ENCODE measurements around the gene RPS2.
"Not testable (repeated sequence)": the region's sequence is repeated elsewhere in the genome, so short reads cannot be mapped to it uniquely, and the experiment has no call there.

Gene RPS2

DNA sequence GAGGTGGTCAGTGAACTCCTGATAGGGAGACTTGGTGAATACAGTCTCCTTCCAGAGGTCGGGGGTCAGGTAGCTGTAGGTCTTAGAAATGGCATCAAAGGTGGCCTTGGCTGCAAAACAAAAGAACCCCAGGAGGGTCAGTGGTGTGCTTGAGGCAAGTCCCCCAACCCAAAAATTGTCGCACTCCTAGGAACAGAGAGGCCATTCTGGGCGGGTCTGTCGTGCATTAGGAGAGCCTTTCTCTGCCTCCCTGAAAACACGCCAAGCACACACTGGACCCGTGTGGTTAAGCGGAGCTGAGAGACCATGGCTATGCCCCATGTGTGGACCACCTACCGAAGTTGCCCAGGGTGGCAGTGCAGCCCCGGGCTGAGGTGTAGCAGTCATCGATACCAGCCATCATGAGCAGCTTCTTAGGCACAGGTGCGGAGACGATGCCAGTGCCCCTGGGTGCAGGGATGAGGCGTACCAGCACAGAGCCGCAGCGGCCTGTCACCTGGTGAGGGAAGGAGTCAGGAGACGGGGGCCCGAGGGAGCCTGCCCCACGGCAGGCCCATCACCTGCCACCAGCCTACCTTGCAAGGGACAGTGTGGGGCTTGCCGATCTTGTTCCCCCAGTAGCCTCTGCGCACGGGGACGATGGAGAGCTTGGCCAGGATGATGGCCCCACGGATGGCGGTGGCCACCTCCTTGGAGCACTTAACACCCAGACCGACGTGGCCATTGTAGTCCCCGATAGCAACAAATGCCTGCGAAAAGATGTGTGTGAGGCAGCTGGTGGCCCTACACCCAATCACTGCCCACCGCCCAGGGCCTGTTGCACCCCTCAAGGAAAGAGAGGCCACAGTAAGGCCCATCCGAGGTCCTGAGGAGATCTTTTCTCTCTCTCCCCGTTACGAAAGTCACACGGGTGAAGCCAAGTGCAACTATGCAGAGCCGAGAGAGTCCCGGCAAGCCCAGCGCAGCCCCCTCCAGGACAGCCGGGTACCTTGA is 2.2 kb downstream of the RPS2 start:
- not testable (repeated sequence) for DNase-seq

DNA sequence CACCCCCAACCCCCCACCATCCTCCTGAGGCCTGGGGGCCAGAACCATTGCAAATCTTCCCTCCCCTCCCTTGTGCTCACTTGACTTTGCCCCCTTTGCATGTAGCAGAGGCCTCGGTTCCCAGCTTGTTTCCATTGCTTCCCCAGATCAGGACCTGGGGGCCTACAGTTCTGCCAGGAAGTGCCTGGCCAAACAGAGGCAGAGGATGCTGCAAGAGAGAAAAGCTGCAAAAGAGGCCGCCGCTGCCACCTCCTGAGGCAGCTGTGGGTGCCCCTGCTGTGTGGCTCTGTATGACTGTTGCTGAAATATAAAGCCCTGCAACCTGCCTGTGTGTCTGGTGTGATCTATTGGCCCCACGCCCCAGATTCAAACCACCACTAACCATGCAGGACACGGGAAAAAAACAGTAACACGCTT is 3.0 kb downstream of the RPS2 start:
- no peak for DNase-seq

DNA sequence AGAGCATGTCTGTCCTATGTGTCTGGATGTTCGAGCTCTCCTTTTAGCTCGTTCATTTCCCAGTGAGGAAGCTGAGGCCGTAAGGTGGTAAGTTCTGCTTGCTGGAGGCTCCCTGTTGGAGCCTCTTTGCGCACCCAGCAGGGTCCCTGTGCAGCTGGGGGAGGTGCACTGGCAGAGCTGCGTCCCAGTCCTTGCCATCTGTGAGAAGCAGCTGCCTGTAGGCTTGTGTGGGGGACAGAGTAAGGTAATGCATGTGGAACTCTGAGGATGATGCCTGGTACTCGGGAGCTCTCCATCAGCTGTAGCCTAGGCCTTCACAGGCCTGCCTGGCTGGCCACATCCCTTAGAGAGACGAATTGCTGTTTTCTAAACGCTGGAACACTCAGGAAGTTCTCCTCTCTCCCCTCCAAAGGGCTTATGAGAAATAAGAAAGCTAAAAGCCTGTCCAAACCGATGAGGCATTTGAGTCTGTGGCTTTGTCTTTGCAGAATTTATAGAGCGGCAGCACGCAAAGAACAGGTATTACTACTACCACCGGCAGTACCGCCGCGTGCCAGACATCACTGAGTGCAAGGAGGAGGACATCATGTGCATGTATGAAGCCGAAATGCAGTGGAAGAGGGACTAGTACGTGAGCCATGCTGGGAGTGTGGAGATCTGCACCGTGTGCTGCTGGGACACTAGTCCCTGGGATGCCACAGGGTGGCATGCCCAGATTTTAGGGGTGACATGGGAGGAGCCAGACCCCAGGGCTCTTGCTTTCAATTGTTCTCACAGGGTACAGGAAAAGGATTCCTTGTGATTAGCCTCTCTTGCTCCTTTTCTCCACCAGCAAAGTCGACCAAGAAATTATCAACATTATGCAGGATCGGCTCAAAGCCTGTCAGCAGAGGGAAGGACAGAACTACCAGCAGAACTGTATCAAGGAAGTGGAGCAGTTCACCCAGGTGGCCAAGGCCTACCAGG is 3.7 kb downstream of the RPS2 start:
- peak; percentile 44 for DNase-seq

DNA sequence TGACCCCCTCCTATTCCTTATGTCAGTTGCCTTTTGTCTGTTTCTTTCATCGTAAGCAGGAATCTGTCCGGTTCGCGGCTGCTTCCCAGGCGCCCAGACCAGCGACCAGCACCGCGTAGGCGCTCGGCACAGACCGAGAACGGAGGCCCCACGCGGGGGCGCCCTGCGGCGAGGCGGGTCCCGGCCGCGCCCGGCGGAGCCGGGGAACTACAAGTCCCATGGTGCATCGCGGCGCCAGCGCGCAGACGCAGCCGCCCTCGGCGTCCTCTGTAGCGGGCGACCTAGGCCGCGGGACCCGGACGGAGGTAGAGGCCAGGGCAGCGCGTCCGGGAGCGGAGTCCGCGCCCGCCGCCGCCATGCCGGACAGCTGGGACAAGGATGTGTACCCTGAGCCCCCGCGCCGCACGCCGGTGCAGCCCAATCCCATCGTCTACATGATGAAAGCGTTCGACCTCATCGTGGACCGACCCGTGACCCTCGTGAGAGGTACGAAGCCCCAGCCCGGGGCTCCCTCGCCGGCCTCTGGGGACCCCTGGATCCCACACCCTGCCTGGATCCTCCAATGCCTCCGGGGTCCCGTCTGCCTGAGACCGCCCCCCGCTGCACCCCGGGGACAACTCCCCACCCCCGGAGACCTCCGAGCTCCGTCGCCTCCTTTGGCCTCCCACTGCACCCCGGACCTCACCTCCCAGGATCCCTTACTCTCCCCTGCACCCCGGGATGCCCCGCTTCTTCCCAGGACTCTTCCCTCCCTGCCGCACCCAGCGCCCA is 5.2 kb downstream of the RPS2 start, which contains the start of gene NDUFB10:
TSS of gene NDUFB10 (plus strand) at position 270 of the 771 bp plus-strand sequence. CDS start at position 357, 87 bp downstream.
- peak; percentile 76 for DNase-seq

DNA sequence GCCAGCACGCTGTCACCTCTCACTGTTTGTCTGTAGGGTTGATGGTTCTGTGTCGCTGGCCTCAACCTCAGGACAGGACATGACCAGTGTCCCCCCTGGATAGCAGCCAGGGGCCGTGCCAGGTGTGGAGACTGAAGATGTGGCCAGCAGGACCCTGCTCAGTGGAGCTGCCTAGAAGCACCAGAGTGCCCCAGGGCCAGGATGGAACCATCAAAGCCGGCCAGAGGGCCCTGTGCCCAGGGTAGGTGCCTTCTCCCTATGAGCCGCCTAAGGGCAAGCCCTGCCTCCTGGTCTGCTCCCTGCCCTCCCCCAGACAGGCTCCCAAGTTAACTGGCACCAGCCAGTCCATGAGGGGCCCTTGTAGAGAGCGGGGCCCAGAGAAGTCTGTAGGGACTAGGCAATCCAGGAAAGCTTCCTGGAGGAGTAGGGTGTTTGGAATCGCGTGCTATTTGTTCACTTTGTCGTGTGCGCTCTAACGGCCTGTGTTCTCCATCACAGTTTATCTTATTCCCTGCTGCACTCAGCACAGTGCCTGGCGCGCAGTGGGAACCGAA is 5.8 kb downstream of the RPS2 start:
- no peak for DNase-seq

DNA sequence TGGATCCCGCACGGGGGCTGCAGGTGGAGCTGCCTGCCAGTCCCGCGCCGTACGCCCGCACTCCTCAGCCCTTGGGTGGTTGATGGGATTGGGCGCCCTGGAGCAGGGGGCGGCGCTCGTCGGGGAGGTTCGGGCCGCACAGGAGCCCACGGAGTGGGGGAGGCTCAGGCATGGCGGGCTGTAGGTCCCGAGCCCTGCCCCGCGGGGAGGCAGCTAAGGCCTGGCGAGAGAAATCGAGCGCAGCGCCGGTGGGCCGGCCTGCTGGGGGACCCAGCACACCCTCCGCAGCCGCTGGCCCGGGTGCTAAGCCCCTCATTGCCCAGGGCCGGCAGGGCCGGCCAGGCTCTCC is 6.5 kb downstream of the RPS2 start:
- DNase-seq = not testable (repeated sequence)

DNA sequence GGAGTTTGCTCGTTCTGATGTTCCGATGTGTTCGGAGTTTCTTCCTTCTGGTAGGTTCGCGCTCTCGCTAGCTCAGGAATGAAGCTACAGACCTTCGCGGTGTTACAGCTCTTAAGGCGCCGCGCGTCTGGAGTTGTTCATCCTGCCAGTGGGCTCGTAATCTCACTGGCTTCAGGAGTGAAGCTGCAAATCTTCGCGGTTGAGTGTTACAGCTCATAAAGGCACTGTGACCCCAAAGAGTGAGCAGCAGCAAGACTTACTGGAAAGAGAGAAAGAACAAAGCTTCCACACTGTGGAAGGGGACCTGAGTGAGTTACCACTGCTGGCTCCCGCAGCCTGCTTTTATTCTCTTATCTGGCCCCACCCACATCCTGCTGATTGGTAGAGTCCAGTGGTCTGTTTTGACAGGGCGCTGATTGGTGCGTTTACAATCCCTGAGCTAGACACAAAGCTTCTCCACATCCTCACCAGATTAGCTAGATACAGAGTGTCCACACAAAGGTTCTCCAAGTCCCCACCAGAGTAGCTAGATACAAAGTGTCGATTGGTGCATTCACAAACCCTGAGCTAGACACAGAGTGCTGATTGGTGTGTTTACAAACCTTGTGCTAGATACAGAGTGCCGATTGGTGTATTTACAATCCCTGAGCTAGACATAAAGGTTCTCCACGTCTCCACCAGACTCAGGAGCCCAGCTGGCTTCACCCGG is 7.0 kb downstream of the RPS2 start:
- not testable (repeated sequence) for DNase-seq

DNA sequence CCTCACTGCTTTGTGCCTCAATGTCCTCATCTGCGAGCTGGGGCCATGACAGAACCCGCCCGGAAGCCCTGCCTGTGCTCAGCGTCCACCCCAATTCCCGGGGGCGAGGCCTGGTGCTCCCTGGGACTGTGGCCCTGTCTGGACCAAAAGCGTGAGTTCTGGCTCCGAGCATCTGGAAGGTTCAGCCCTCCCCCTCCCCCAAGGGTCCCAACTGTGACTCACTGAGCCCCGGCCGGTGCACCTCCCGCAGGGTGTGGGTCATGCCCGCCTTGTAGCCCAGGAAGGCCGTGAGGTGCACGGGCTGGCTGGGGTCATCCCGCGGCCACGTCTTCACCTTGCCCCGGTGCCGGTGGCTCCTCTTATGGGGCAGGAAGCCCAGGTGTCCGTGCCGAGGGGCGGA is 10.9 kb downstream of the RPS2 start:
- DNase-seq = no peak

DNA sequence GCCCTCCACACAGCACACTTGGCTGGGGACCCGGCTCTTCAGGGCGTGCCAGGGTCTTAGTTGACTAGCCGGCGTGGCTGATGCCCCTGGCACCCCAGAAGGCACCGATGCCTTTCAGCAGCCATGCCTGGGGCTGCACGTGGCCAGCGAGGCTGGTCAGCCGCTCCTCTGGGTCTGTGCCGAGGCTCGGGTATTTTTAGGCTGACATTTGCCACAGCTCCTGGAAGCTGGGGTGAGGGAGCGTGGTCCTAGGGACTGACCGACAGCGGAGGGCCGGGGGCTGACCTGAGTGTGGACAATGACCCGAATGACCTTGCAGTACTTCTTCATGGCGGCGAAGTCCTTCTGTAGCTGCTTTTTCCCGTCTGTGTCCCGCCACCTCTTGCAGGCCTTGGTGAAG is 14.1 kb downstream of the RPS2 start:
- no peak for DNase-seq

DNA sequence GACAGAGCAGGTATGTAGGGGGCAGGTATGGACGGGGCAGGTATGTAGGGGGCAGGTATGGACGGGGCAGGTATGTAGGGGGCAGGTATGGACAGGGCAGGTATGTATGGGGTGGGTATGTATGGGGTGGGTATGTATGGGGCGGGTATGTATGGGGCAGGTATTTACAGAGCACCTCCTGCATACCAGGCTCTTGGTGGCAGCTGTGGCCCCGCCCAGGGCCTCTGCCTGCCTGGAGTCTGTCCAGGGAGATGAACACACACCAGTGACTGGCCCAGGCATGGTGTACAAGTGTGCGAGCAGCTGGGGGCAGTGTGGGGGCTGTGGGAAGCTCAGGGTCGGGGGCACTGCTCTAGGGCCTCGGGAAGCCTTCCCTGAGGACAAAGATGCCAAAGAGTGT is 14.6 kb downstream of the RPS2 start:
- no peak for DNase-seq

DNA sequence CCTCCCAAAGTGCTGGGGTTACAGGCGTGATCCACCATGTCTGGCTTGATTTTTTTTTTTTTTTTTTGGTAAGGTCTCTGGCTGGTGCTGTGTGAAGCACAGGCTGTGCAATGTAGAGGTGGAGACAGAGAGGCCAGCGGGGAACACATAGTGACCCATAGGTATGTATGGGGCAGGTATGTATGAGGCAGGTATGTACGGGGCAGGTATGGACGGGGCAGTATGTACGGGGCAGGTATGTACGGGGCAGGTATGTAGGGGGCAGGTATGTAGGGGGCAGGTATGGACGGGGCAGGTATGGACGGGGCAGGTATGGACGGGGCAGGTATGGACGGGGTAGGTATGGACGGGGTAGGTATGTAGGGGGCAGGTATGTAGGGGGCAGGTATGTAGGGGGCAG is 15.1 kb downstream of the RPS2 start:
- DNase-seq = no peak

DNA sequence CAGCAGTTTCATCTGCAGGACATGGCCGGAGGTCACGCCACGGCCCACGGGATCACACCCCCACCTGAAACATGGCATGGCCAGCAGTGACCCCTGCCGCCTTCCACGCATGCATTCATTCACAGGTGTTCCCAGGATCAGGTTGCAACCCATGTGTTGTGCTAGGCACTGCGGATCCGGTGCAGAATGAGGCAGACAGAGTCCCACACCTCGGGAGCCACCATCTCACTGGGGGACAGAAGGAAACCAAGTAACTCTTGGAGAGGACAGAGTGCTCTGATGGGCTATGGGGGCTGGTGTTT is 17.3 kb downstream of the RPS2 start:
- DNase-seq = no peak

DNA sequence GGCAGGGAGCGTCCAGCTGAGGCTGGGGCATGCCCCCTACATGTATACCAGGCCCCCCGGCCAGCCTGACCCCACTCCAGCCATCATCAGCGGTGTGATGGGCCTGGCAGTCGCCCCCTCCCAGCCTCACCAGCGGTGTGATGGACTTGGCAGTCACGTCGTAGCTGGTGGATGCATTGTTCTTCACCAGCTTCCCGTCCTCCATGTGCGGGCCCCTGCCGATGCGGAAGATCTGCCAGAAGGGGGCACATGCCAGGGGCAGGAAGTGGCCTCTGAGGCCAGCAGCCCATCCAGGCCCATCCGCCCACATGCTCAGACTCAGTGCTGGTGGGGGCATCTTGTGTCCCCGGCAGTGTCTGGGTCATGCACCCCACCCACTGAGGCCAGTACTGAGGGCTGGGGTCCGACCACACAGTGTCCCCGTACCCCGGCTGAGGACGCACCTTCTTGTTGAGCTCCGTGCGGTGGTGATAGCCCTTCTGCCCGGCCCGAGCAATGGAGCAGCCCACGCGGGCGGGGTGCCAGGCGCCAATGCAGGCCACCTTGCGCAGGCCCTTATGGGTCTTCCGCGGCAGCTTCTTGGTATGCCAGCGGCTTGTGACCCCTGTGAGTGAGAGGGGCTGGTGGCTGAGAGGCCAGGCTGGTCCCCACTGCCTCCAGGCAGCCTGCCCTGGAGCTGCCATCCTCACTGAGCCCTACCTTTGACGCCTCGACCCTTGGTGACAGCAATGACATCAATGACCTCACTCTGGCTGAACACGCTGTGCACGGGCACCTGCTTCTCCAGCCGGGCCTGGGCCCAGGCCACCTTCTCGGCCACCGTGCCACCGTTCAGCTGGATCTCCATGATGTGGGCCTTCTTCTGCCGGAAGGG is 17.9 kb downstream of the RPS2 start:
- no peak for DNase-seq

DNA sequence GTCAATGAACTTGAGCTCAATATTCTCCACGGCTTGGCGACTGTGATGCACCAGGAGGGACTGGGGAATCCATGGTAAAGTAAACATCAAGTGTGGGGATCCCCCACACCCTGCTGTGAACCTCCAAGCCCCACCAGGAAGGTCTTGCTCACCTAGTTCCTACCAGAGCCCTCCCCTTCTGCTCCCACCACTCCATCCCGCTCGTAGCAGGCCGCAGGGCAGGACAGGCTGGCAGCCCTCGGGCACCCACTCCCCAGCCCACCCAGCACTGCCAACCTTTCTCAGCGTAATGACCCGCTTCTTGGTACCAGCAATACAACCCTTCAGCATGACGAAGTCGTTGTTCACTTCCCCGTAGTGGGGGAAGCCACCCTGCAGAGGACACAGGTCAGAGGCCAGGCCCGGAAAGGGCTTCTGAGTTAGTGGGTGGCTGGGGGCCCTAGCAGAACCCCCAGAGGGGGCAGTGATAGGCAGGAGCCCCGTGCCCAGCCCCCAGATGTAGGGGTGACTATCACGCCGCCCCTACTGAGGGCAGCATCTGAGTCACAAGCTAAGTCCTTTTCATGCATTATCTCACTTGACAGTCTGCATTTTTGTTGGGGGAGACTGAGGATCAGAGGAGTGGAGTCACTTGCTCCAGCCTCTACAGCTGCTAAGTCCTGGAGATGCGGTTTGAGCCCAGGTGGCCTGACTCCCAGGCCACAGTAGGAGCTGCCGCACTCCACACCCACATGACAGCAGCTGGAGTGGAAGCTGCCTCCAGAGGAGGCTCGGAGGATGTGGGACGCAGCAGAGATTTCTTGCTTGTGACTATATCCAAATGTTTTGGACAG is 18.9 kb downstream of the RPS2 start:
- DNase-seq = no peak

DNA sequence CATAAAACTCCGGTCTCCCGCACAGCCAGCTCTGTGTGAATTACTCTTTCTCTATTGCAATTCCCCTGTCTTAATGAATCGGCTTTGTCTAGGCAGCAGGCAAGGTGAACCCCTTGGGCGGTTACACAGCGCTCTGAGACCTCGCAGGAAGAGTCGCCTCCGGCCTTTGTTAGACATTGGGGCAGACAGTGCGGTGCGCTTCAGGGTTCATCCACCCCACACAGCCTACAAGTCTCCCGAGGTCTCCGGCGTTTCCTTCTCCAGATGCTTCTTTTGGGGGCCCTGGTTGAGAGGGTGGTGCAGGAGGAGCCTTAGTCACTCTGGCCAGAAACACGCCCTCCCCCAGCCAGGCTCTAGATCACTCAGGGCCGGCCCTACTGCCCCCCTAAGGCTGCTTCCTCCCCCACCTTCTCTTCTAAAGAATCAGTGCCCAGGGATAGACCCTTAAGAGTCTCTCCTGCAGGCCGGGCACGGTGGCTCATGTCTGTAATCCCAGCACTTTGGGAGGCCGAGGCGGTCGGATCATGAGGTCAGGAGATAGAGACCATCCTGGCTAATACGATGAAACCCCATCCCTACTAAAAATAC is 19.9 kb downstream of the RPS2 start:
- no peak for DNase-seq

DNA sequence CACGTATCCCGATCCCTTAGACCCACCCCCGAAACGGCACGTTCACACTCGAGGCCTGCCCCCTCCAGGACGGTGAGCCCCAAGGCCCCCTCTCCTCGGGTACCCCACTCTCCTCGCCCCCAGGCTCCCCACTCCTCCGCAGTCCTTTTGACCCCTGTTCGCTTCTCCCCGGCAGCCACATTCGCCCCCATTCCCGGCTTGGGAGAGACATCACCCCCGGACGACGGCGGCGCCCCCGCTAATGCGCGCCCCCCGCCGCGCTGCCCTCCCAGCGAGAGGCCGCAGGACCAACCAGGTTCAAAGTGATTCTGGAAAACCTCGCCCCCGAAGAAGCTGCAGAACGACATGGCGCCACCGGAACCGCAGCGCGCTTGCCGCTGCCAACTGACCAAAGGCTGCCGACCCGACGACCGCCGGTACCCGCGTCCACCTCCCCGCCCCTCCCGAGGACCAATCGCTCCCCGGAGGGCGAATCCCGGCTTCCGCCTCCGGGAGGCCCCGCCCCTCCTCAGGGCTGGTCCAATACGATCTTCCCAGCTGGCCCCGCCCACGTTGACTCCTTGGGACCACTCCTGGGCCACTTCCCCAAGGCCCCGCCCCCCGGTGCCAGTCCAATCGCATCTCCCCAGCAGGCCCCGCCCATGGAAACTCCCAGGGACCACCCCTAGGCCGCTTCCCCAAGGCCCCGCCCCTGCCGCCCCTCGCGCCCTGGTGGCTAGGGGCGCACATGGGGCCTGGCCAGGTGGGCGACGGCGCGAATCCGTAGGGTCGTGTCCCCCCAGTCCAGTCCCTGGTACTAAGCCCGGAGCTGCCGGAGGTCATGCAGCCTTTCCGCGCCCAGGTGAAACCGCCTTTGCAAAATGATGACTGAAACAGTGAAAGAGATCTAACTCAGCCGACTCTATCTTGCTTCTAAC is 21.6 kb downstream of the RPS2 start, which contains the start of gene MSRB1:
TSS of gene MSRB1 (minus strand) at position 390 of the 917 bp plus-strand sequence. CDS start at position 347, 43 bp downstream.
- DNase-seq = peak; percentile 100

DNA sequence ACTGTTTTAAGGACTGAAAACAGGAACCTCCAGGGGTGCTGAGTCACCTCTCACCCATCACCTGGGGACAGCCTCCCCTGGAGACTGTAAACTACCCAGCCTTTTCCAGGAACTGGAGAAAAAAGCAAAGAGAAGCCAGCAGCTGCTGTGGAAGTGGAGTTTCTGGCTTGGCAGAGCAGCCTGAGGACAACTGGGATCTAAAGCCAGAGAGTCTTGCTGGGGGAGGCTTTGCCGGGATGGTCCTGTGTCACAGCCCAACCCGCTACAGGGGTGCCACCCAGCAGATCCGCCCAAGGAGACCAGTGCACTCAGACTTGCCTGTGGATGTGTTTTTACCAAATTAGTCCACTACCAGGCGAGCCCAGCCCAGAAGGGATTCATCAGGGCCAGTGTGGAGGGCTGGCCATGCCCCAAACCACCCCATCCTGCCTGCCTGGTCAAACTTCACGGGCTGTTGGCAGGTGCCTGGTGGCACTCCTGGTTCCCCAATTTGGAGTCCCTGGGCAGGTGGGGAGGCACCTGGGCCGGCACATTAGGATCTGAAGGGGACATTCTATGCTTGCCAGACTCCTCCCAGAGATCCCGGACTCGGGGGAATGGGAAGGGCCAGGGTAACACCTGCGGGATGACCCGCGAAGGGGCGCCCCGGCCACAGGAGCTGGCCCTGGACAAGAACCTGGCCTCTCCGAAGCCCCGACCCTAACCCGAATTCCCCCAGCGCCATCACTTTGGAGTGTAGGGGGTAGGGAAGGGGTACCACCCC is 22.4 kb downstream of the RPS2 start:
- no peak for DNase-seq
